Measurements from ENCODE around the gene THRSP. TPM values are rescaled to one million over a fixed set of nuclear protein-coding genes. Genes with fewer than 3 reads are reported as not detected.
"Not testable (repeated sequence)": the region's sequence is repeated elsewhere in the genome, so short reads cannot be mapped to it uniquely, and the experiment has no call there.

THRSP gene, protein sequence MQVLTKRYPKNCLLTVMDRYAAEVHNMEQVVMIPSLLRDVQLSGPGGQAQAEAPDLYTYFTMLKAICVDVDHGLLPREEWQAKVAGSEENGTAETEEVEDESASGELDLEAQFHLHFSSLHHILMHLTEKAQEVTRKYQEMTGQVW
- total RNA-seq (10 to 100 TPM in 1 of 9 donors, 1 to 10 TPM in 2, under 1 TPM in 3, not detected in 3; 0.33 to 51.0 (median 1.1) TPM), polyA plus RNA-seq (1 to 10 TPM; 9.0 to 9.5 TPM)
- long read RNA-seq, donor 1, partial matches to known transcripts = 0 of 1 reads
- long read RNA-seq, donor 1, other reads (novel, unspliced or antisense) = 1 of 1 reads
- long read RNA-seq, donor 2 = 0 reads
- long read RNA-seq, donor 3 = 0 reads

DNA sequence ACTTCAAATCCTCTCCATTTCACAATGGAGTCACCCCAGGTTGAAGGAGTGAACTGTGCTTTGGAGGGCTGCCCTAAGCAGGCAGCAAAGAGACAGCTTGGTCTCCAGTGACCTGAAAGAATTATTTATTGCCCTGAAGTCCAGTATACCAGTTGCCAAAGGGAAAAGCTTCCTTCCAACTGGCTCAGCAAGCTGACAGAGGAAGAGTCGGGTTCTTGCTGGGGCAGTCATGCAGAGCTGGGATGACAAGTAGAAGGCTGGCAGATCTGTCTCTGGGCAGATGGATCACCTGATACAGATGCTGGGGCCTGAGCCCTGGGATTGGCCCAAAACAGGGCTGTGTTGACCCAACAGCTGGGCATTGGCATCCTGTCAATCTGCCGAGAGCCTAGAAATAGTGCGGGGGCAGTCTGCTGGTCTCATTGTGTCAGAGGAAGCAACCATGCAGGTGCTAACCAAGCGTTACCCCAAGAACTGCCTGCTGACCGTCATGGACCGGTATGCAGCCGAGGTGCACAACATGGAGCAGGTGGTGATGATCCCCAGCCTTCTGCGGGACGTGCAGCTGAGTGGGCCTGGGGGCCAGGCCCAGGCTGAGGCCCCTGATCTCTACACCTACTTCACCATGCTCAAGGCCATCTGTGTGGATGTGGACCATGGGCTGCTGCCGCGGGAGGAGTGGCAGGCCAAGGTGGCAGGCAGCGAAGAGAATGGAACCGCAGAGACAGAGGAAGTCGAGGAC, at the start of gene THRSP:
THRSP (plus strand) TSS at position 422 of the 742 bp plus-strand sequence; CDS start at position 443, 21 bp downstream.
- TF ChIP-seq CTCF (IDR thresholded peaks at IDR 0.05) = no peak
- TF ChIP-seq POLR2A (IDR thresholded peaks at IDR 0.05) = no peak
- intact Hi-C loops (cut with DNase I) = no loop called here
- ATAC-seq = no peak
- Histone ChIP-seq H3K27me3 (no peaks in the 10 kb centered on the region), H3K4me3 (no peak within 1 kb of the TSS), H3K27ac (no peak within 1 kb of the TSS), H3K9me3 (no peaks in the 10 kb centered on the region), H3K4me1 (peaks cover 0 to 18% (median 7%) of the 10 kb centered on the region in 12 donors), H3K36me3 (peaks cover 0 to 15% (median 13%) of the 10 kb centered on the region in 9 donors)
- DNase-seq = no peak
- 94 to 96% (median 95%) methylated on average over 14 of the region's 14 CpGs for WGBS, 4 donors

DNA sequence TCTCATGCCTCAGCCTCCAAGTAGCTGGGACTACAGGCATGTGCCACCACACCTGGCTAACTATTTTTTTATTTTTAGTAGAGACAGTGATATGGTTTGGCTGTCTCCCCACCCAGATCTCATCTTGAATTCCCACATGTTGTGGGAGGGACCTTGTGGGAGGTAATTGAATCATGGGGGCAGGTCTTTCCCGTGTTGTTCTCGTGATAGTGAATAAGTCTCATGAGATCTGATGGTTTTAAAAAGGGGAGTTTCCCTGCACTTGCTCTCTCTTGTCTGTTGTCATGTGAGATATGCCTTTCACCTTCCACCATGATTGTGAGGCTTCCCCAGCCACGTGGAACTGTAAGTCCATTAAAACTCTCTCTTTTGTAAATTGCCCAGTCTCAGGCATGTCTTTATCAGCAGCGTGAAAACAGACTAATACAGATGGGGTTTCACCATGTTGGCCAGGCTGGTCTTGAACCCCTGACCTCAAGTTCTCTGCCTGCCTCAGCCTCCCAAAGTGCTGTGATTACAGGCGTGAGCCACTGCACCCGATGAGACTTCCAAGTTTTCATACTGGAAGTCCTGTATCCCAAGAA, 48.6 kb upstream of the THRSP start:
- ATAC-seq; H3K27me3 ChIP-seq; DNase-seq; H3K36me3 ChIP-seq; H3K9me3 ChIP-seq; H3K4me1 ChIP-seq; H3K27ac ChIP-seq; intact Hi-C loops (cut with DNase I); H3K4me3 ChIP-seq: not testable (repeated sequence)
- WGBS, 4 donors = 69 to 80% (median 71%) methylated on average over 4 to 6 of the region's 6 CpGs

GRCh38 chr11:78015878-78016277, 47.8 kb upstream of the THRSP start:
- Histone ChIP-seq H3K9me3 (no peaks in the 10 kb centered on the region), H3K27ac (no peak overlapping the region), H3K4me1 (no peaks in the 10 kb centered on the region), H3K4me3 (no peak overlapping the region), H3K36me3 (no peaks in the 10 kb centered on the region), H3K27me3 (no peaks in the 10 kb centered on the region)
- no peak for TF ChIP-seq POLR2A (IDR thresholded peaks at IDR 0.05)
- no peak for TF ChIP-seq CTCF (IDR thresholded peaks at IDR 0.05)
- 77 to 100% (median 93%) methylated on average over 1 of the region's 1 CpG for WGBS, 4 donors
- intact Hi-C loops (cut with DNase I) = no loop called here
- ATAC-seq (no peak), DNase-seq (no peak)

DNA sequence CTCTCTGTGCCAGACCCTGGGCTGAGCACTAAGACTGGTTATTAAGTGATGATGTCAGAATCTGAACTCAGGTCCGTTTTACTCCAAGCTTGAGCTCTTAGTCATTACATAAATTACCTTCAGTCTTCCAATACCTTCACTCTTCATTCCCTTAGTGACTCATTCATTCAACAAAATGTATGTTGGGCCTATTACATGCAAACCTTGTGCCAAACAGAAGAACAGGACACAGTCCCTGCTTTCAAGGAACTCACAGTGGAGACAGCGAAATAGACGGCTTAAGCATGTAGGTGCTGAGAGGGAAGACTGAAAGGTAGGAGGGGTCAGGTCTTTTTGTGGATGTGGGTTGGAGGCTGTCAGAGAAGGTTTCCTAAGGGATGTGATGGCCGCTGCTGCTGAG, 43.9 kb upstream of the THRSP start:
- peaks cover 0 to 9% (median 0%) of the 10 kb centered on the region in 9 donors for H3K27me3 ChIP-seq
- TF ChIP-seq CTCF (IDR thresholded peaks at IDR 0.05) (no peak), POLR2A (IDR thresholded peaks at IDR 0.05) (no peak)
- H3K4me3 ChIP-seq = no peak overlapping the region
- DNase-seq = no peak
- intact Hi-C loops (cut with DNase I) = no loop called here
- WGBS, 4 donors = 63 to 85% (median 66%) methylated on average over 4 of the region's 4 CpGs
- H3K36me3 ChIP-seq = no peaks in the 10 kb centered on the region
- peaks cover 0 to 8% (median 0%) of the 10 kb centered on the region in 12 donors for H3K4me1 ChIP-seq
- ATAC-seq = no peak
- H3K9me3 ChIP-seq = no peaks in the 10 kb centered on the region
- no peak overlapping the region for H3K27ac ChIP-seq
